OCI-LY3 (cell line): ENCODE data around the gene XXYLT1.

Source experiments
- EZH2phosphoT487 ChIP-seq: fragments of 200-600 bp; shearing (Covaris generic); IDR thresholded peaks from 2 replicates; pipeline ENCODE4 v1.6.1; 2018; ENCODE audit warnings: antibody characterized with exemption, mixed run types, low read depth
- TF ChIP-seq, protein P1 (sequence below): fragments of 200-600, 300-600 bp; sonication (generic); IDR thresholded peaks from 2 replicates; pipeline ENCODE4 v1.5.1; 2014; ENCODE audit warnings: antibody characterized with exemption, low read length, low read depth

DNA sequence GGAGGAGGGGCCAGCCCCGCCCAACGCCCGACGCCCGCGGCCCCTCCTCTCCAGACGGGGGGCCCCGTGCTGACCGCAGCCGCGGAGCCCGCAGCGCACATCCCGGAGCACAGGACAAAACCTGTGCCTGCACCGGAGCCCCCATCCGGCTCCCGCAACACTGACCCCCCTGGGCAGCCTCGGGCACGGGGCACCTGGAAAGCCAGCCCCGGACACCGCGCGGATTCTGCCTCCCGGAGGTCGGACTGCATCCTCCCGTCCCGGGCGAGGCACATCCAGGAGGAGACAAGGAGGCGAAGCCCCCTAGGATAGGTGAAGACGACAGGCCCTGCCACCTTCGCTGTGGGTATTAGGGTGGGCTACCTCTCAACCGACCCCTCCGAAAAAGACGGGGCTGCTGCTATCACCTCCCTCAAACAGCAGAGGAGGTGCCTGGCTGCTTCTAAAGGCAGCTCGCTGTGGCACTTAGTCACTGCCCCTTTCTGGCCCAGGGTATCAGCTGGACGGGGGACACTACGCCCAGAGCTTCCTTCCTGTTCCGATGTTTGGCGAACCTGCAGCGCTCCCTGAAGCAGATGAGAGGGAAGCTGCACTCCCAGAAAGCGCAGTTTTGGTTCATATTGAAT lies 10.6 kb downstream of the XXYLT1 start:
- TF ChIP-seq, protein P1, sequence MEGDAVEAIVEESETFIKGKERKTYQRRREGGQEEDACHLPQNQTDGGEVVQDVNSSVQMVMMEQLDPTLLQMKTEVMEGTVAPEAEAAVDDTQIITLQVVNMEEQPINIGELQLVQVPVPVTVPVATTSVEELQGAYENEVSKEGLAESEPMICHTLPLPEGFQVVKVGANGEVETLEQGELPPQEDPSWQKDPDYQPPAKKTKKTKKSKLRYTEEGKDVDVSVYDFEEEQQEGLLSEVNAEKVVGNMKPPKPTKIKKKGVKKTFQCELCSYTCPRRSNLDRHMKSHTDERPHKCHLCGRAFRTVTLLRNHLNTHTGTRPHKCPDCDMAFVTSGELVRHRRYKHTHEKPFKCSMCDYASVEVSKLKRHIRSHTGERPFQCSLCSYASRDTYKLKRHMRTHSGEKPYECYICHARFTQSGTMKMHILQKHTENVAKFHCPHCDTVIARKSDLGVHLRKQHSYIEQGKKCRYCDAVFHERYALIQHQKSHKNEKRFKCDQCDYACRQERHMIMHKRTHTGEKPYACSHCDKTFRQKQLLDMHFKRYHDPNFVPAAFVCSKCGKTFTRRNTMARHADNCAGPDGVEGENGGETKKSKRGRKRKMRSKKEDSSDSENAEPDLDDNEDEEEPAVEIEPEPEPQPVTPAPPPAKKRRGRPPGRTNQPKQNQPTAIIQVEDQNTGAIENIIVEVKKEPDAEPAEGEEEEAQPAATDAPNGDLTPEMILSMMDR, result no peak
- TF ChIP-seq EZH2phosphoT487, result no peak
